Activated T-cell treated with anti-CD3 and anti-CD28 coated beads, Interleukin-2, amount 50 U/mL, for 4 hours (primary cell): Measurements from ENCODE around the gene S100A1. TPM values are rescaled to one million over a fixed set of nuclear protein-coding genes. Genes with fewer than 3 reads are reported as not detected.

Experiments
- ATAC-seq, 2 donors: fragments of 200-7000 bp; cut with Tn5 transposase; one replicate each; pipeline ENCODE4 v1.10.0; 2021
- DNase-seq: peaks from one replicate; pipeline ENCODE4 v3.0.0-alpha.2; 2020
- H3K27me3 Mint-ChIP-seq: one replicate; pipeline ENCODE4 v1.8.0; 2021; ENCODE audit warnings: low read depth, mixed read lengths
- H3K36me3 Mint-ChIP-seq: one replicate; pipeline ENCODE4 v1.8.0; 2022; ENCODE audit warnings: mixed read lengths; ENCODE audit not compliant: insufficient read depth
- H3K4me1 Mint-ChIP-seq: one replicate; pipeline ENCODE4 v1.8.0; 2021; ENCODE audit warnings: low read depth, mixed read lengths
- H3K4me3 Mint-ChIP-seq: one replicate; pipeline ENCODE4 v1.8.0; 2021; ENCODE audit warnings: mild to moderate bottlenecking, moderate library complexity, mixed read lengths
- H3K9me3 Mint-ChIP-seq: one replicate; pipeline ENCODE4 v1.8.0; 2021; ENCODE audit warnings: mixed read lengths
- total RNA-seq, 3 donors: library from RNA; stranded (reverse); gene quantifications; one replicate each; pipeline ENCODE4 v1.2.1, GENCODE V29; 2021

Gene S100A1
- total RNA-seq, 3 donors from 2014 or later, result not detected

- no peak overlapping the region for H3K4me3 Mint-ChIP-seq
- DNase-seq (no peak), ATAC-seq (no peak)
- no peaks in the 10 kb centered on the region for H3K36me3 Mint-ChIP-seq
- H3K4me1 Mint-ChIP-seq, result peaks cover 21% of the 10 kb centered on the region
- no peaks in the 10 kb centered on the region for H3K27me3 Mint-ChIP-seq
- no peaks in the 10 kb centered on the region for H3K9me3 Mint-ChIP-seq
Measured at GRCh38 chr1:153599847-153600246, 28.4 kb upstream of the S100A1 start.

DNA sequence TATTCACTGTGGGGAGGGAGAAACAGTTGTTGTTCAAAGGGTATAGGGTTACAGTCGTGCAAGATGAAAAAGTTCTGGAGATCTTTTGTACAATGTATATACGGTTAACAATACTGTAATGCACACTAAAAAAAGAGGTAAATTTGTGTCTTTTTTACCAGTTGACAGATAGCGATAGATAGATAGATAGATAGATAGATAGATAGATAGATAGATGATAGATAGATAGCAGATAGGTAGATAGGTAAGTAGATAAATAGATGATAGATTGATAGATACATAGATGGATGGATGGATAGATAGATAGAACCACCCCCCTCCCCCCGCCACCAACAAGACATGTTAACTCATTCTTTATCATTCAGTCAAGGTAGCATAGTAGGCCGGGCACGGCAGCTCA, 25.5 kb upstream of the S100A1 start:
- Mint-ChIP-seq H3K36me3 (no peaks in the 10 kb centered on the region), H3K4me3 (no peak overlapping the region), H3K4me1 (peaks cover 12% of the 10 kb centered on the region), H3K9me3 (no peaks in the 10 kb centered on the region), H3K27me3 (no peaks in the 10 kb centered on the region)
- DNase-seq (no peak), ATAC-seq (no peak)

DNA sequence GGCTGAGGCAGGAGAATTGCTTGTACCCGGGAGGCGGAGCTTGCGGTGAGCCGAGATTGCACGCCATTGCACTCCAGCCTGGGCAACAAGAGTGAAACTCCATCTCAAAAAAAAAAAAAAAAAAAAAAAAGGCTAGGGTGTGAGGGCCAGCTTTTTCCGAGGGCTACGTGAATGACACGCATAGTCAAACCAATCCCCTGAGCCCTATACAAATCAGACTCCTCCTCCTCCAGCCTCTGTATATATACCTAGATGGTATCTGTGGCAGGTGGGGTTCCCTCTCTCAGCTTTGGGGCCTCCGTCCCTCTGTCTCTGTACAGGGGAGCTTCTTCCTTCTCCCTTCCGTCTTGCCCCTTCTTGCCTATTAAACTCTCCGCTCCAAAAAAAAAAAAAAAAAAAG, 22.0 kb upstream of the S100A1 start:
- Mint-ChIP-seq H3K27me3 (no peaks in the 10 kb centered on the region), H3K9me3 (no peaks in the 10 kb centered on the region), H3K4me1 (peaks cover 5% of the 10 kb centered on the region), H3K36me3 (no peaks in the 10 kb centered on the region), H3K4me3 (no peak overlapping the region)
- DNase-seq (no peak), ATAC-seq (no peak)

GRCh38 chr1:153607381-153607780, 20.9 kb upstream of the S100A1 start:
- Mint-ChIP-seq H3K27me3 (no peaks in the 10 kb centered on the region), H3K4me3 (no peak overlapping the region), H3K4me1 (peaks cover 2% of the 10 kb centered on the region), H3K9me3 (no peaks in the 10 kb centered on the region), H3K36me3 (no peaks in the 10 kb centered on the region)
- ATAC-seq, result no peak
- DNase-seq, result no peak

- Mint-ChIP-seq H3K27me3 (no peaks in the 10 kb centered on the region), H3K36me3 (no peaks in the 10 kb centered on the region), H3K9me3 (no peaks in the 10 kb centered on the region), H3K4me1 (no peaks in the 10 kb centered on the region), H3K4me3 (no peak overlapping the region)
- ATAC-seq, result no peak
- no peak for DNase-seq
Measured at GRCh38 chr1:153608089-153608682, 20.0 kb upstream of the S100A1 start.

- DNase-seq (no peak), ATAC-seq (no peak)
- Mint-ChIP-seq H3K4me1 (no peaks in the 10 kb centered on the region), H3K27me3 (no peaks in the 10 kb centered on the region), H3K36me3 (no peaks in the 10 kb centered on the region), H3K9me3 (no peaks in the 10 kb centered on the region), H3K4me3 (no peak overlapping the region)
Measured at GRCh38 chr1:153608742-153609584, 19.3 kb upstream of the S100A1 start.

DNA sequence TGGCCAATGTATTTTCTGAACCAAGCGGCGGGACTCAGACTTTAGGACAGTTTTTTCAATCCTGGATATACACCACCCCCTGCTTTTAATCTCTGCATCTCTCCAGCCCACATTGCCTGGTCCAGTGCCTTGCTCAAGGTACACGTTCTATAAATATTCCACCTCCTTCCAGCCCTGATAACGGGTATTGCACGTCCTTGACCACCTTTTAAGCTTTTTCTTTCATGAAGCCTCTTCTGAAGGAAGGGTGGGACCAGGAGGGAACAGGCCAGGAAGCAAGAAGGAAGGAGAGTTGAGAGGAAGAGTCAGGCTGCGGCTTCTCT, 18.7 kb upstream of the S100A1 start:
- H3K4me1 Mint-ChIP-seq, result no peaks in the 10 kb centered on the region
- H3K4me3 Mint-ChIP-seq, result no peak overlapping the region
- H3K9me3 Mint-ChIP-seq, result no peaks in the 10 kb centered on the region
- no peaks in the 10 kb centered on the region for H3K36me3 Mint-ChIP-seq
- DNase-seq (no peak), ATAC-seq (no peak)
- no peaks in the 10 kb centered on the region for H3K27me3 Mint-ChIP-seq

GRCh38 chr1:153610334-153610733, 17.9 kb upstream of the S100A1 start:
- H3K4me1 Mint-ChIP-seq, result no peaks in the 10 kb centered on the region
- no peaks in the 10 kb centered on the region for H3K36me3 Mint-ChIP-seq
- no peak overlapping the region for H3K4me3 Mint-ChIP-seq
- no peak for DNase-seq
- ATAC-seq, result no peak
- H3K27me3 Mint-ChIP-seq, result no peaks in the 10 kb centered on the region
- H3K9me3 Mint-ChIP-seq, result no peaks in the 10 kb centered on the region

GRCh38 chr1:153610811-153611301, 17.4 kb upstream of the S100A1 start:
- no peak overlapping the region for H3K4me3 Mint-ChIP-seq
- no peaks in the 10 kb centered on the region for H3K9me3 Mint-ChIP-seq
- DNase-seq (no peak), ATAC-seq (no peak)
- no peaks in the 10 kb centered on the region for H3K27me3 Mint-ChIP-seq
- H3K36me3 Mint-ChIP-seq, result no peaks in the 10 kb centered on the region
- H3K4me1 Mint-ChIP-seq, result no peaks in the 10 kb centered on the region

- Mint-ChIP-seq H3K36me3 (no peaks in the 10 kb centered on the region), H3K4me1 (no peaks in the 10 kb centered on the region), H3K27me3 (no peaks in the 10 kb centered on the region), H3K9me3 (no peaks in the 10 kb centered on the region), H3K4me3 (no peak overlapping the region)
- ATAC-seq, result no peak
- DNase-seq, result no peak
Measured at GRCh38 chr1:153611356-153611755, 16.9 kb upstream of the S100A1 start.

GRCh38 chr1:153612111-153612754, 16.0 kb upstream of the S100A1 start:
- Mint-ChIP-seq H3K27me3 (no peaks in the 10 kb centered on the region), H3K36me3 (no peaks in the 10 kb centered on the region), H3K4me3 (no peak overlapping the region), H3K9me3 (no peaks in the 10 kb centered on the region), H3K4me1 (no peaks in the 10 kb centered on the region)
- ATAC-seq (no peak), DNase-seq (no peak)

DNA sequence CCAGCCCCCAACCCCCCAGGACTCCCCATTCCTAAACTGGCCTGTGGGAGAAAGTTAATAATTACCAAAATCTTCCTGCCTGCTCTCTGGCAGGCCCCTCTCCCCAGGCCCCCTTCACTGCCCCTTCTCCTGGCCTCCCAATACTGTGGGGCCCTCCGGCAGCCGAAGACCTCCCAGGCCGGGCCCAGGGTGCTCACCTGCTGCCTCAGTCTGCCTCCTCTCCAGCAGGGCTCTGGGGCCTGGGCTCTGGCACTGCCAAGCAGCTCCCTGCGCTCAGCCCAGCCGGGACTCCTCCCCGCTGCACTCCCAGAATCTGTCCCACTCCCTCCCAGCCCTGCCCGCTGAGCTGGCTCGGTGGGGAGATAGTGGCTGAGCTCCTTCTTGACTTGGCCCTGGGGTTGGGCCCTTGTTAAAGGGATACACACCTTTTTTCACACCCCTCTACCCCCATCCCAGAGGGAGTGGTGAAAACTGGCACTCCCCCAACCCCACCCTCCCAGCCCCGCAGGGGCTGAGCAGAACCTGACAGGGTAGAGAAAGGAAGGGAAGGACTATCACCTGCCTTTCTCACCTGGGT, 15.4 kb upstream of the S100A1 start, which contains the start of gene S100A16:
S100A16 (minus strand) TSS at position 383 of the 577 bp plus-strand sequence. CDS start 4,986 bp downstream, outside the sequence.
- Mint-ChIP-seq H3K9me3 (no peaks in the 10 kb centered on the region), H3K36me3 (no peaks in the 10 kb centered on the region), H3K27me3 (no peaks in the 10 kb centered on the region), H3K4me1 (peaks cover 3% of the 10 kb centered on the region), H3K4me3 (no peak within 1 kb of the TSS)
- ATAC-seq, result no peak
- no peak for DNase-seq

DNA sequence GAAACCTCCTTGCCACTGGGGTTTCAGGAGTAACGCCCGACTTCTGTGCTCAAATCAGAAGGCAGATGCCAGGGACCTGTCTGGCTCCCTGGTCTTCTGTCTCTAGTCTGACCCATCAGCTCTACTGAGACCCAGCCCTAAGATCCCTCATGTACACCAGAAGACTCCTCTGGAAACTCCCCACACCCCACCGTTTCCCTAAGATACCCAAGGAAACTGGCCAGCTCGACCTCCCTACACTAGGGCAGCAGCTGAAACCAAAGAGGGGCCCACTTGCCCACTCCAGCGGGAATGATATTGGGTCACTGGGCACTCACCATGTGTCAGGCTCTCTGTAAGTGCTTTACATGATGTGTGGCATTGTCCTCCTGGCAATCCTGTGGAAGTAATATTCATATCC, 14.8 kb upstream of the S100A1 start:
- DNase-seq (no peak), ATAC-seq (no peak)
- H3K4me1 Mint-ChIP-seq, result peaks cover 3% of the 10 kb centered on the region
- no peak overlapping the region for H3K4me3 Mint-ChIP-seq
- H3K27me3 Mint-ChIP-seq, result no peaks in the 10 kb centered on the region
- no peaks in the 10 kb centered on the region for H3K9me3 Mint-ChIP-seq
- no peaks in the 10 kb centered on the region for H3K36me3 Mint-ChIP-seq

DNA sequence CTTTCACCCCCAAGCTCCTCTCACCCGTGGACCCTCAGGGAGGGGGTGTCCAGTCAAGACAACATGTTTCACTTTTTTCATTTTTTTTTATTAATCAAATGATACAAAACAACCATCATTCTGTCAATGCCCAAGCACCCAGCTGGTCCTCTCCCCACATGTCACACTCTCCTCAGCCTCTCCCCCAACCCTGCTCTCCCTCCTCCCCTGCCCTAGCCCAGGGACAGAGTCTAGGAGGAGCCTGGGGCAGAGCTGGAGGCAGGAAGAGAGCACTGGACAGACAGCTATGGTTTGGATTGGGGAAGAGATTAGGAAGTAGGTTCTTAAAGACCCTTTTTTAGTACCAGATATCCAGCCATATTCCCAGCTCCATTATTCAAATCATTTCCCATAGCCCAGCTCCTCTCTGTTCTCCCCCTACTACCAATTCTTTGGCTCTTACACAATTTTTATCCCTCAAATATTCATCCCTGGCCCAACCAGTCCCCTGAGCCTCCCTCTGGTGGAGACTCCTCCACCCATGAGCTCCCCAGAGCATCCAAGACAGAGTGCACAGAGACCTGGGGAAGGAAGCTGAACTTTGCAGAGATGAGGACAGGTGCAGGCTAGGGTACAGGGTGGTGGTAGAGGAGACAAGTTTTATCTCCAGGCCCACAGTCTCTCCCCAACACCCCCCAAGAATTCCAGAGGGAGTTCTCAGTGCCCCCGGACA, 13.9 kb upstream of the S100A1 start:
- DNase-seq (no peak), ATAC-seq (no peak)
- H3K27me3 Mint-ChIP-seq, result no peaks in the 10 kb centered on the region
- no peaks in the 10 kb centered on the region for H3K36me3 Mint-ChIP-seq
- H3K4me1 Mint-ChIP-seq, result peaks cover 3% of the 10 kb centered on the region
- no peak overlapping the region for H3K4me3 Mint-ChIP-seq
- H3K9me3 Mint-ChIP-seq, result no peaks in the 10 kb centered on the region
